NCI-H2171 (cell line): ENCODE results near the gene ARHGAP28.

Experiments
- DNase-seq: peaks from one replicate; lab custom pipeline; 2025; lab: John Stamatoyannopoulos, UW

Gene ARHGAP28

GRCh38 chr18:6729247-6730091 lies at the start of gene ARHGAP28:
TSS of gene ARHGAP28 (plus strand) at chr18:6729716. CDS start at chr18:6729822, 106 bp downstream.
- peak; percentile 95 for DNase-seq

- DNase-seq, result no peak
Measured at GRCh38 chr18:6681331-6681875, 48.1 kb upstream of the ARHGAP28 start.

- no peak for DNase-seq
Measured at GRCh38 chr18:6682437-6683111, 46.9 kb upstream of the ARHGAP28 start.

GRCh38 chr18:6683112-6683876 lies 46.2 kb upstream of the ARHGAP28 start:
- DNase-seq, result peak; percentile 41

GRCh38 chr18:6687676-6688075 lies 41.8 kb upstream of the ARHGAP28 start:
- DNase-seq, result no peak

- DNase-seq, result no peak
Measured at GRCh38 chr18:6708890-6709289, 20.6 kb upstream of the ARHGAP28 start.

- no peak for DNase-seq
Measured at GRCh38 chr18:6711467-6711866, 18.0 kb upstream of the ARHGAP28 start.

- DNase-seq, result no peak
Measured at GRCh38 chr18:6712401-6712800, 17.1 kb upstream of the ARHGAP28 start.

GRCh38 chr18:6714010-6714409 lies 15.5 kb upstream of the ARHGAP28 start:
- DNase-seq, result no peak

- DNase-seq, result no peak
Measured at GRCh38 chr18:6718267-6718666, 11.2 kb upstream of the ARHGAP28 start.

GRCh38 chr18:6719098-6719846 lies 10.2 kb upstream of the ARHGAP28 start:
- no peak for DNase-seq

GRCh38 chr18:6719910-6720683 lies 9.4 kb upstream of the ARHGAP28 start:
- DNase-seq, result no peak

- DNase-seq, result no peak
Measured at GRCh38 chr18:6721755-6722154, 7.8 kb upstream of the ARHGAP28 start.

GRCh38 chr18:6722690-6723089 lies 6.8 kb upstream of the ARHGAP28 start:
- no peak for DNase-seq

- no peak for DNase-seq
Measured at GRCh38 chr18:6724331-6724730, 5.2 kb upstream of the ARHGAP28 start.

- no peak for DNase-seq
Measured at GRCh38 chr18:6728331-6728730, 1.2 kb upstream of the ARHGAP28 start.

- DNase-seq, result no peak
Measured at GRCh38 chr18:6728809-6729246, 688 bp upstream of the ARHGAP28 start.

- DNase-seq, result no peak
Measured at GRCh38 chr18:6730416-6731221, 1.1 kb downstream of the ARHGAP28 start.

GRCh38 chr18:6731222-6731596 lies 1.7 kb downstream of the ARHGAP28 start:
- peak; percentile 76 for DNase-seq

- DNase-seq, result no peak
Measured at GRCh38 chr18:6732952-6733351, 3.4 kb downstream of the ARHGAP28 start.
